HCT116 (cell line): ENCODE results near the gene CMPK2. TPM values are rescaled to one million over a fixed set of nuclear protein-coding genes. Genes with fewer than 3 reads are reported as not detected.

Experiments used
- ATAC-seq: fragments of 200-7000 bp; cut with Tn5 transposase; 2 replicates; pipeline ENCODE4 v1.9.1; 2020; ENCODE audit warnings: mild to moderate bottlenecking, moderate library complexity
- BruUV-seq: library from RNA; stranded (reverse); fragments of 400-500 nt; replicated peaks from 2 replicates; lab custom pipeline; 2021; lab: Mats Ljungman, UMichigan
- CTCF ChIA-PET: fragments of 300-600 bp; sonication (Branson Sonifier 250); formaldehyde crosslinking; loops from one replicate; lab custom pipeline; 2021; ENCODE audit warnings: antibody characterized with exemption; lab: Charles Lee
- POLR2A ChIA-PET: fragments of 300-600, 350-600 bp; sonication (Branson Sonifier 250); formaldehyde crosslinking; loops from one replicate; lab custom pipeline; 2021; ENCODE audit warnings: antibody characterized with exemption; lab: Charles Lee
- RAD21 ChIA-PET, 2 experiments: fragments of 300-600 bp; sonication (Branson Sonifier 250); formaldehyde crosslinking; loops; one replicate each; lab custom pipeline; 2023; ENCODE audit warnings: low total read pairs in 2 of 2; ENCODE audit not compliant: uncharacterized antibody in 2 of 2, unreplicated experiment in 2 of 2, low non-redundant PET in 1 of 2; lab: Charles Lee
- DNase-seq: peaks from one replicate; pipeline ENCODE4 v3.0.0-alpha.2; 2010; ENCODE audit warnings: low read depth, low spot score
- H2AFZ ChIP-seq: fragments of 200-600 bp; shearing (Covaris generic), sonication (generic); 2 replicates; pipeline ENCODE4 v1.6.1; 2017; ENCODE audit warnings: low read depth, mixed run types, mixed read lengths, antibody characterized with exemption, low read length; ENCODE audit not compliant: poor library complexity, severe bottlenecking
- H3K27ac ChIP-seq: 2 replicates; pipeline ENCODE4 v1.5.1; 2012; ENCODE audit warnings: low read depth, low read length
- H3K27me3 ChIP-seq: fragments of 200-600 bp; sonication (generic); 2 replicates; pipeline ENCODE4 v1.6.1; 2016; ENCODE audit warnings: mixed run types, low read length, mixed read lengths; ENCODE audit not compliant: insufficient read depth
- H3K36me3 ChIP-seq, 2 experiments: fragments of 200-500 bp in 1 of 2; fragments of 200-600 bp in 1 of 2; sonication (Bioruptor generic) in 1 of 2; sonication (generic) in 1 of 2; 2 replicates each; pipeline versions ENCODE4 v1.5.1 to v1.6.1; 2014 to 2016; ENCODE audit warnings: low read length in 2 of 2, inconsistent platforms in 1 of 2, mixed read lengths in 1 of 2, mixed run types in 1 of 2; ENCODE audit not compliant: insufficient read depth in 2 of 2, control insufficient read depth in 1 of 2
- H3K4me1 ChIP-seq, 2 experiments: fragments of 200-600 bp in 1 of 2; sonication (generic) in 1 of 2; 2 replicates each; pipeline versions ENCODE4 v1.5.1 to v1.6.1; 2012 to 2017; ENCODE audit warnings: low read length in 2 of 2, inconsistent platforms in 1 of 2, mild to moderate bottlenecking in 1 of 2, mixed read lengths in 1 of 2, mixed run types in 1 of 2, moderate library complexity in 1 of 2; ENCODE audit not compliant: insufficient read depth in 2 of 2, control insufficient read depth in 1 of 2
- H3K4me2 ChIP-seq: fragments of 200-600 bp; sonication (generic); 2 replicates; pipeline ENCODE4 v1.6.1; 2017; ENCODE audit warnings: mixed run types, low read length, mixed read lengths
- H3K4me3 ChIP-seq, 2 experiments: fragments of 200-600 bp in 1 of 2; sonication (generic) in 1 of 2; replicated peaks in 1 of 2; 2 replicates each; pipeline ENCODE4 v1.5.1; 2011 to 2016; ENCODE audit warnings: low read length in 2 of 2, control low read depth in 1 of 2, low read depth in 1 of 2, mild to moderate bottlenecking in 1 of 2, mixed read lengths in 1 of 2, mixed run types in 1 of 2
- H3K79me2 ChIP-seq: fragments of 200-600 bp; sonication (generic); 2 replicates; pipeline ENCODE4 v1.6.1; 2017; ENCODE audit warnings: mild to moderate bottlenecking, mixed run types, low read length, moderate library complexity, mixed read lengths; ENCODE audit not compliant: insufficient read depth
- H3K9ac ChIP-seq: fragments of 200-600 bp; sonication (generic); 2 replicates; pipeline ENCODE4 v1.6.1; 2016; ENCODE audit warnings: low read length, mixed read lengths
- H3K9me2 ChIP-seq: fragments of 200-600 bp; sonication (generic), shearing (Covaris generic); 2 replicates; pipeline ENCODE4 v1.6.1; 2017; ENCODE audit warnings: mixed run types, mild to moderate bottlenecking, moderate library complexity; ENCODE audit not compliant: insufficient read depth
- H3K9me3 ChIP-seq, 2 experiments: fragments of 200-500 bp in 1 of 2; fragments of 200-600 bp in 1 of 2; sonication (Bioruptor generic) in 1 of 2; sonication (generic) in 1 of 2; 2 replicates each; pipeline ENCODE4 v1.6.1; 2014 to 2017; ENCODE audit warnings: low read length in 2 of 2, mixed read lengths in 2 of 2, inconsistent platforms in 1 of 2, low read depth in 1 of 2, mild to moderate bottlenecking in 1 of 2, mixed run types in 1 of 2, moderate library complexity in 1 of 2; ENCODE audit not compliant: control insufficient read depth in 1 of 2, insufficient read depth in 1 of 2
- H4K20me1 ChIP-seq: fragments of 200-600 bp; sonication (generic), shearing (Covaris generic); 2 replicates; pipeline ENCODE4 v1.6.1; 2017; ENCODE audit warnings: mixed run types, mild to moderate bottlenecking, moderate library complexity; ENCODE audit not compliant: insufficient read depth
- CTCF ChIP-seq, 3 experiments: fragments of 200-600 bp in 1 of 3; sonication (generic) in 1 of 3; IDR thresholded peaks in 2 of 3; conservative IDR thresholded peaks in 1 of 3; 2 replicates each; pipeline ENCODE4 v1.5.1; 2012 to 2017; ENCODE audit warnings: low read depth in 2 of 3, low read length in 2 of 3, antibody characterized with exemption in 1 of 3, borderline replicate concordance in 1 of 3, control low read depth in 1 of 3, mild to moderate bottlenecking in 1 of 3, mixed read lengths in 1 of 3, mixed run types in 1 of 3, moderate library complexity in 1 of 3; ENCODE audit not compliant: insufficient read depth in 1 of 3
- ELF1 ChIP-seq: IDR thresholded peaks from 2 replicates; pipeline ENCODE4 v1.6.1; 2012; ENCODE audit warnings: low read depth, borderline replicate concordance
- EZH2 ChIP-seq: fragments of 200-600 bp; sonication (generic); IDR thresholded peaks from 2 replicates; pipeline ENCODE4 v1.6.1; 2017; ENCODE audit warnings: antibody characterized with exemption, mixed run types
- EZH2phosphoT487 ChIP-seq: fragments of 200-600 bp; IDR thresholded peaks from 2 replicates; pipeline ENCODE4 v1.6.1; 2018; ENCODE audit warnings: antibody characterized with exemption, borderline replicate concordance
- FOSL1 ChIP-seq: IDR thresholded peaks from 2 replicates; pipeline ENCODE4 v1.6.1; 2012; ENCODE audit warnings: low read depth
- POLR2AphosphoS5 ChIP-seq: IDR thresholded peaks from 2 replicates; pipeline ENCODE4 v1.6.1; 2011; ENCODE audit warnings: mild to moderate bottlenecking, low read depth, low read length, moderate library complexity
- RAD21 ChIP-seq: IDR thresholded peaks from 2 replicates; pipeline ENCODE4 v1.6.1; 2012; ENCODE audit warnings: low read depth, mild to moderate bottlenecking
- intact Hi-C: fragments of 100-400 bp; cut with micrococcal nuclease; formaldehyde crosslinking; loops from 2 replicates; pipeline ENCODE4 v1.10.0; 2022
- total RNA-seq: library from RNA; stranded (reverse); gene quantifications from one replicate; pipeline ENCODE4 v1.2.1, GENCODE V29; 2021; ENCODE audit not compliant: unreplicated experiment
- TF ChIP-seq, protein P1 (sequence below): IDR thresholded peaks from 2 replicates; pipeline ENCODE4 v1.6.1; 2012
- TF ChIP-seq, protein P2 (sequence below): IDR thresholded peaks from 2 replicates; pipeline ENCODE4 v1.6.1; 2012; ENCODE audit warnings: low read depth

CMPK2 gene
- total RNA-seq, 1 experiment from 2014 or later: 1.5 TPM

- no peak overlapping the region for H3K4me2 ChIP-seq
- TF ChIP-seq RAD21: no peak
- H3K9me3 ChIP-seq: no peaks in the 10 kb centered on the region
- H3K27me3 ChIP-seq: peaks cover 13% of the 10 kb centered on the region; the same call in 1 of the 2 replicates
- H3K79me2 ChIP-seq: no peaks in the 10 kb centered on the region
- ATAC-seq (no peak), DNase-seq (no peak)
- no TSS peak for BruUV-seq
- H3K9ac ChIP-seq: no peak overlapping the region
- H3K36me3 ChIP-seq: no peaks in the 10 kb centered on the region
- no peak overlapping the region for H3K27ac ChIP-seq
- CTCF ChIA-PET: no interaction called here
- intact Hi-C loops: no loop called here
- RAD21 ChIA-PET: no interaction called here
- H3K4me3 ChIP-seq: no peak overlapping the region
- no peaks in the 10 kb centered on the region for H4K20me1 ChIP-seq
- H2AFZ ChIP-seq: no peak overlapping the region
- no peaks in the 10 kb centered on the region for H3K9me2 ChIP-seq
- H3K4me1 ChIP-seq: peaks cover 0 to 10% of the 10 kb centered on the region in 2 experiments; a peak in 1 of 4 replicates
- POLR2A ChIA-PET: no interaction called here
Observed at GRCh38 chr2:6876309-6876708, 10.6 kb upstream of the CMPK2 start.

GRCh38 chr2:6874032-6874431 lies 8.3 kb upstream of the CMPK2 start:
- peaks cover 9% of the 10 kb centered on the region; the same call in 1 of the 2 replicates for H3K27me3 ChIP-seq
- H3K9me3 ChIP-seq: no peaks in the 10 kb centered on the region
- no peak overlapping the region for H3K4me3 ChIP-seq
- TF ChIP-seq, protein P1, sequence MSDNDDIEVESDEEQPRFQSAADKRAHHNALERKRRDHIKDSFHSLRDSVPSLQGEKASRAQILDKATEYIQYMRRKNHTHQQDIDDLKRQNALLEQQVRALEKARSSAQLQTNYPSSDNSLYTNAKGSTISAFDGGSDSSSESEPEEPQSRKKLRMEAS: no peak
- TF ChIP-seq EZH2 (no peak), ELF1 (no peak), POLR2AphosphoS5 (no peak), CTCF (IDR thresholded peaks at IDR 0.05 in 2 of 3, conservative IDR thresholded peaks at IDR 0.05 in 1 of 3; ENCODE audit: borderline replicate concordance in 1 of 3, insufficient read depth in 1 of 3, low read depth in 2 of 3, low read length in 2 of 3) (no peak), EZH2phosphoT487 (no peak), FOSL1 (no peak)
- TF ChIP-seq, protein P2, sequence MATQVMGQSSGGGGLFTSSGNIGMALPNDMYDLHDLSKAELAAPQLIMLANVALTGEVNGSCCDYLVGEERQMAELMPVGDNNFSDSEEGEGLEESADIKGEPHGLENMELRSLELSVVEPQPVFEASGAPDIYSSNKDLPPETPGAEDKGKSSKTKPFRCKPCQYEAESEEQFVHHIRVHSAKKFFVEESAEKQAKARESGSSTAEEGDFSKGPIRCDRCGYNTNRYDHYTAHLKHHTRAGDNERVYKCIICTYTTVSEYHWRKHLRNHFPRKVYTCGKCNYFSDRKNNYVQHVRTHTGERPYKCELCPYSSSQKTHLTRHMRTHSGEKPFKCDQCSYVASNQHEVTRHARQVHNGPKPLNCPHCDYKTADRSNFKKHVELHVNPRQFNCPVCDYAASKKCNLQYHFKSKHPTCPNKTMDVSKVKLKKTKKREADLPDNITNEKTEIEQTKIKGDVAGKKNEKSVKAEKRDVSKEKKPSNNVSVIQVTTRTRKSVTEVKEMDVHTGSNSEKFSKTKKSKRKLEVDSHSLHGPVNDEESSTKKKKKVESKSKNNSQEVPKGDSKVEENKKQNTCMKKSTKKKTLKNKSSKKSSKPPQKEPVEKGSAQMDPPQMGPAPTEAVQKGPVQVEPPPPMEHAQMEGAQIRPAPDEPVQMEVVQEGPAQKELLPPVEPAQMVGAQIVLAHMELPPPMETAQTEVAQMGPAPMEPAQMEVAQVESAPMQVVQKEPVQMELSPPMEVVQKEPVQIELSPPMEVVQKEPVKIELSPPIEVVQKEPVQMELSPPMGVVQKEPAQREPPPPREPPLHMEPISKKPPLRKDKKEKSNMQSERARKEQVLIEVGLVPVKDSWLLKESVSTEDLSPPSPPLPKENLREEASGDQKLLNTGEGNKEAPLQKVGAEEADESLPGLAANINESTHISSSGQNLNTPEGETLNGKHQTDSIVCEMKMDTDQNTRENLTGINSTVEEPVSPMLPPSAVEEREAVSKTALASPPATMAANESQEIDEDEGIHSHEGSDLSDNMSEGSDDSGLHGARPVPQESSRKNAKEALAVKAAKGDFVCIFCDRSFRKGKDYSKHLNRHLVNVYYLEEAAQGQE: no peak
- no peak overlapping the region for H2AFZ ChIP-seq
- DNase-seq: no peak
- ATAC-seq: no peak
- no peaks in the 10 kb centered on the region for H3K36me3 ChIP-seq
- CTCF ChIA-PET: no interaction called here
- POLR2A ChIA-PET: no interaction called here
- H3K4me1 ChIP-seq: peaks cover 0 to 10% of the 10 kb centered on the region in 2 experiments; a peak in 1 of 4 replicates
- no peaks in the 10 kb centered on the region for H3K9me2 ChIP-seq
- BruUV-seq: no TSS peak
- H3K9ac ChIP-seq: no peak overlapping the region
- intact Hi-C loops: no loop called here
- no peak overlapping the region for H3K27ac ChIP-seq
- H4K20me1 ChIP-seq: no peaks in the 10 kb centered on the region
- RAD21 ChIA-PET: no interaction called here
- H3K4me2 ChIP-seq: no peak overlapping the region
- no peaks in the 10 kb centered on the region for H3K79me2 ChIP-seq
